CD14-positive monocyte (primary cell): ENCODE results near the gene GPX7. TPM values are rescaled to one million over a fixed set of nuclear protein-coding genes. Genes with fewer than 3 reads are reported as not detected.

ENCODE experiments used
- DNase-seq, 3 donors: peaks; one replicate each; pipeline ENCODE4 v3.0.0-alpha.2; 2011 to 2022
- H2AFZ ChIP-seq: 2 replicates; pipeline ENCODE4 v1.6.0; 2012; ENCODE audit warnings: mild to moderate bottlenecking, low read depth, low read length, inconsistent platforms; ENCODE audit not compliant: insufficient read depth, poor library complexity, severe bottlenecking
- H3K27ac ChIP-seq, 2 donors: 1 replicate in 1 of 2; 2 replicates in 1 of 2; pipeline ENCODE4 v1.5.1; 2012 to 2013; ENCODE audit warnings: low read length in 2 of 2, control low read depth in 1 of 2, inconsistent platforms in 1 of 2, low read depth in 1 of 2, mild to moderate bottlenecking in 1 of 2
- H3K27me3 ChIP-seq, 2 donors: one replicate each; pipeline versions ENCODE4 v1.6.0 to v1.6.1; 2011 to 2013; ENCODE audit warnings: low read length in 2 of 2; ENCODE audit not compliant: control insufficient read depth in 2 of 2, insufficient read depth in 2 of 2
- H3K36me3 ChIP-seq, 2 donors: replicated peaks in 1 of 2; 1 replicate in 1 of 2; 2 replicates in 1 of 2; pipeline versions ENCODE4 v1.5.1 to v1.6.1; 2012 to 2013; ENCODE audit warnings: low read length in 2 of 2, control low read depth in 1 of 2, inconsistent platforms in 1 of 2, mild to moderate bottlenecking in 1 of 2; ENCODE audit not compliant: insufficient read depth in 2 of 2, control insufficient read depth in 1 of 2
- H3K4me1 ChIP-seq, 2 donors: 1 replicate in 1 of 2; 2 replicates in 1 of 2; pipeline versions ENCODE4 v1.5.1 to v1.6.1; 2012 to 2013; ENCODE audit warnings: low read length in 2 of 2, control low read depth in 1 of 2, inconsistent platforms in 1 of 2, mild to moderate bottlenecking in 1 of 2, moderate library complexity in 1 of 2; ENCODE audit not compliant: insufficient read depth in 2 of 2, control insufficient read depth in 1 of 2
- H3K4me2 ChIP-seq: replicated peaks from 2 replicates; pipeline ENCODE3; 2012; ENCODE audit warnings: low read length, moderate library complexity, mild to moderate bottlenecking; ENCODE audit not compliant: poor library complexity, severe bottlenecking; ENCODE audit errors: extremely low read depth
- H3K4me3 ChIP-seq, 3 experiments: fragments of 200-600 bp in 1 of 3; sonication (generic) in 1 of 3; replicated peaks in 1 of 3; 1 replicate in 2 of 3; 2 replicates in 1 of 3; pipeline ENCODE4 v1.5.1; 2011 to 2013; ENCODE audit warnings: low read length in 3 of 3, mild to moderate bottlenecking in 3 of 3, control low read depth in 2 of 3, low read depth in 2 of 3, inconsistent platforms in 1 of 3, moderate library complexity in 1 of 3
- H3K79me2 ChIP-seq: 2 replicates; pipeline ENCODE4 v1.6.0; 2012; ENCODE audit warnings: mild to moderate bottlenecking, control low read depth, inconsistent platforms, low read length, moderate library complexity; ENCODE audit not compliant: insufficient read depth
- H3K9ac ChIP-seq: 2 replicates; pipeline ENCODE4 v1.6.0; 2017; ENCODE audit warnings: low read length, mild to moderate bottlenecking; ENCODE audit not compliant: insufficient read depth, poor library complexity, severe bottlenecking
- H3K9me3 ChIP-seq, 2 donors: replicated peaks in 1 of 2; 1 replicate in 1 of 2; 2 replicates in 1 of 2; pipeline versions ENCODE4 v1.5.1 to v1.6.1; 2012 to 2013; ENCODE audit warnings: low read length in 2 of 2, control low read depth in 1 of 2; ENCODE audit not compliant: control insufficient read depth in 1 of 2, insufficient read depth in 1 of 2
- H4K20me1 ChIP-seq: 2 replicates; pipeline ENCODE4 v1.6.0; 2012; ENCODE audit warnings: mild to moderate bottlenecking, low read length, control low read depth, moderate library complexity; ENCODE audit not compliant: insufficient read depth
- H3K27ac Mint-ChIP-seq, 7 donors: one replicate each; pipeline ENCODE4 v1.8.0; 2020; ENCODE audit warnings: mild to moderate bottlenecking in 7 of 7, mixed read lengths in 7 of 7, moderate library complexity in 6 of 7, inconsistent platforms in 2 of 7
- H3K27me3 Mint-ChIP-seq, 3 donors: one replicate each; pipeline ENCODE4 v1.8.0; 2021 to 2022; ENCODE audit warnings: low read depth in 3 of 3, mild to moderate bottlenecking in 3 of 3, mixed read lengths in 3 of 3, moderate library complexity in 3 of 3, inconsistent platforms in 1 of 3
- H3K36me3 Mint-ChIP-seq, 2 donors: one replicate each; pipeline ENCODE4 v1.8.0; 2020; ENCODE audit warnings: mixed read lengths in 2 of 2, inconsistent platforms in 1 of 2, mild to moderate bottlenecking in 1 of 2
- H3K4me1 Mint-ChIP-seq: one replicate; pipeline ENCODE4 v1.8.0; 2020; ENCODE audit warnings: mild to moderate bottlenecking, mixed read lengths
- H3K4me3 Mint-ChIP-seq, 2 donors: one replicate each; pipeline ENCODE4 v1.8.0; 2020; ENCODE audit warnings: mild to moderate bottlenecking in 2 of 2, mixed read lengths in 2 of 2, moderate library complexity in 1 of 2
- H3K9me3 Mint-ChIP-seq, 7 donors: one replicate each; pipeline ENCODE4 v1.8.0; 2020 to 2022; ENCODE audit warnings: mixed read lengths in 7 of 7, mild to moderate bottlenecking in 6 of 7, moderate library complexity in 6 of 7, inconsistent platforms in 2 of 7
- CTCF ChIP-seq: fragments of 200-600 bp; IDR thresholded peaks from one replicate; pipeline ENCODE4 v1.8.0; 2022; ENCODE audit warnings: antibody characterized with exemption, mild to moderate bottlenecking
- WGBS: methylation state at CpG from one replicate; pipeline ENCODE4 v1.1.5; 2013; ENCODE audit warnings: missing lambda C conversion rate; ENCODE audit not compliant: insufficient coverage; 5-methylcytosine and 5-hydroxymethylcytosine counted together
- intact Hi-C, 2 donors: fragments of 100-400 bp; cut with micrococcal nuclease; formaldehyde crosslinking; loops; one replicate each; pipeline versions ENCODE4 v1.15.0 to v1.15.1; 2023
- polyA plus RNA-seq, 3 donors: library from polyadenylated mRNA; depleted of rRNA in 1 of 3; unstranded in 2 of 3; stranded (reverse) in 1 of 3; fragments of 300-500 nt in 2 of 3; fragments of >200 nt in 1 of 3; fragmentation: Illumina TruSeq in 2 of 3; gene quantifications; 1 replicate in 2 of 3; 2 replicates in 1 of 3; pipeline ENCODE4 v1.2.3, GENCODE V29; 2012 to 2021

GPX7 gene
- polyA plus RNA-seq, 3 donors: 1.7 to 3.3 (median 2.9) TPM

- Mint-ChIP-seq H3K4me1 (peaks cover 62% of the 10 kb centered on the region), H3K9me3 (peaks cover 0 to 6% (median 3%) of the 10 kb centered on the region in 7 donors), H3K4me3 (peak overlapping the region; percentile 75 to 83), H3K27me3 (peaks cover 29 to 31% (median 29%) of the 10 kb centered on the region in 3 donors), H3K27ac (peak overlapping the region in 5 of 7 donors; percentile 18 to 81 (median 65)), H3K36me3 (peaks cover 0 to 16% of the 10 kb centered on the region in 2 donors)
- no peak for TF ChIP-seq CTCF
- 100% methylated on average over 1 of the region's 4 CpGs for WGBS
- Histone ChIP-seq H2AFZ (no peak overlapping the region), H3K4me3 (no peak overlapping the region), H3K27me3 (peaks cover 15 to 21% of the 10 kb centered on the region in 2 donors), H3K4me2 (no peak overlapping the region), H3K79me2 (no peaks in the 10 kb centered on the region), H3K36me3 (no peaks in the 10 kb centered on the region), H3K9ac (no peak overlapping the region), H3K27ac (no peak overlapping the region), H4K20me1 (no peaks in the 10 kb centered on the region), H3K9me3 (no peaks in the 10 kb centered on the region), H3K4me1 (peaks cover 42 to 57% of the 10 kb centered on the region in 2 donors)
- intact Hi-C loops: loop anchor here (10.0 kb wide), 1 partner anchor 79 kb away; the partner anchor contains the start of gene TUT4 (in 2 of the 2)
- DNase-seq: peak in 1 of 3 donors; percentile 46
Observed at GRCh38 chr1:52634111-52634510, 31.9 kb downstream of the GPX7 start.

- 100% methylated on average over 1 of the region's 4 CpGs for WGBS
Observed at GRCh38 chr1:52635321-52636089, 33.3 kb downstream of the GPX7 start.

More at GRCh38 chr1:52635321-52636089, 33.3 kb downstream of the GPX7 start:
- no peak for TF ChIP-seq CTCF
- no peak overlapping the region for H3K9ac ChIP-seq
- H3K4me1 ChIP-seq: peaks cover 42 to 57% of the 10 kb centered on the region in 2 donors
- no peak overlapping the region for H3K27ac ChIP-seq
- Mint-ChIP-seq H3K4me3 (no peak overlapping the region), H3K27ac (peak overlapping the region in 4 of 7 donors; percentile 8 to 40 (median 34)), H3K4me1 (peaks cover 59% of the 10 kb centered on the region), H3K27me3 (peaks cover 28 to 29% (median 29%) of the 10 kb centered on the region in 3 donors), H3K36me3 (peaks cover 0 to 16% of the 10 kb centered on the region in 2 donors), H3K9me3 (peaks cover 0 to 6% (median 3%) of the 10 kb centered on the region in 7 donors)
- H3K27me3 ChIP-seq: peaks cover 15 to 21% of the 10 kb centered on the region in 2 donors
- H3K4me3 ChIP-seq: no peak overlapping the region
- H3K4me2 ChIP-seq: no peak overlapping the region
- no peak overlapping the region for H2AFZ ChIP-seq
- H3K9me3 ChIP-seq: no peaks in the 10 kb centered on the region
- intact Hi-C loops: loop anchor here (10.0 kb wide), 1 partner anchor 81 kb away; the partner anchor contains the start of gene TUT4 (in 2 of the 2)
- H3K36me3 ChIP-seq: no peaks in the 10 kb centered on the region
- no peaks in the 10 kb centered on the region for H4K20me1 ChIP-seq
- H3K79me2 ChIP-seq: no peaks in the 10 kb centered on the region
- DNase-seq: no peak
